Hepatocyte (in vitro differentiated cells): ENCODE measurements around the gene GDI2.
"Not testable (repeated sequence)": the region's sequence is repeated elsewhere in the genome, so short reads cannot be mapped to it uniquely, and the experiment has no call there.

Experiments
- CTCF ChIP-seq: fragments of 200-600 bp; sonication (generic); IDR thresholded peaks from 2 replicates; pipeline ENCODE4 v1.5.1; 2016; ENCODE audit warnings: antibody characterized with exemption, mild to moderate bottlenecking; ENCODE audit not compliant: poor library complexity
- EZH2 ChIP-seq: fragments of 200-600 bp; sonication (generic); IDR thresholded peaks from 2 replicates; pipeline ENCODE4 v1.6.1; 2016; ENCODE audit warnings: antibody characterized with exemption, mild to moderate bottlenecking, borderline replicate concordance

- not testable (repeated sequence) for TF ChIP-seq CTCF, EZH2
Measured at GRCh38 chr10:5836181-5836580, 22.9 kb upstream of the GDI2 start.
